Left ventricle myocardium inferior (tissue), 1 donor: ENCODE measurements around the gene CHEK2. TPM values are rescaled to one million over a fixed set of nuclear protein-coding genes. Genes with fewer than 3 reads are reported as not detected.
"Not testable (repeated sequence)": the region's sequence is repeated elsewhere in the genome, so short reads cannot be mapped to it uniquely, and the experiment has no call there.

Experiments used
- DNase-seq: peaks from one replicate; pipeline ENCODE4 v3.0.0-alpha.2; 2020
- H3K27ac ChIP-seq: fragments of 200-600 bp; replicated peaks from 2 replicates; pipeline ENCODE4 v1.8.0; 2021
- H3K27me3 ChIP-seq: fragments of 200-600 bp; 2 replicates; pipeline ENCODE4 v1.8.0; 2021; ENCODE audit warnings: low read depth
- H3K36me3 ChIP-seq: fragments of 200-600 bp; 2 replicates; pipeline ENCODE4 v1.8.0; 2021
- H3K4me1 ChIP-seq: fragments of 200-600 bp; 2 replicates; pipeline ENCODE4 v1.8.0; 2021
- H3K4me3 ChIP-seq: fragments of 200-600 bp; 2 replicates; pipeline ENCODE4 v1.8.0; 2021; ENCODE audit warnings: mild to moderate bottlenecking, moderate library complexity
- H3K9me3 ChIP-seq: fragments of 200-600 bp; replicated peaks from 2 replicates; pipeline ENCODE4 v1.8.0; 2021
- CTCF ChIP-seq: fragments of 200-600 bp; IDR thresholded peaks from 2 replicates; pipeline ENCODE4 v1.8.0; 2021; ENCODE audit warnings: antibody characterized with exemption, mild to moderate bottlenecking, borderline replicate concordance
- intact Hi-C: fragments of 100-400 bp; cut with micrococcal nuclease; formaldehyde crosslinking; loops from one replicate; pipeline ENCODE4 v1.11.0; 2022
- total RNA-seq: library from RNA; stranded (reverse); fragmentation: NEBNext Ultra II Directional; extraction: Animal tissue kit (Norgen Biotek cat#: 25700); gene quantifications from one replicate; pipeline ENCODE4 v1.2.1, GENCODE V29; 2021
- donor health status: DM: no; HTN: yes; CAD: no; lungs with severe emphysema.

Gene CHEK2
- total RNA-seq, 1 donor from 2014 or later: 2.5 TPM

- intact Hi-C loops: loop anchor here (10.0 kb wide), 1 partner anchor 745 kb away; no protein-coding TSS in a partner anchor
- peaks cover 16% of the 10 kb centered on the region for H3K4me1 ChIP-seq
Observed at GRCh38 chr22:28769394-28770085, 27.9 kb upstream of the CHEK2 start.

GRCh38 chr22:28768701-28769393, 27.2 kb upstream of the CHEK2 start:
- H3K9me3 ChIP-seq: peaks cover 5% of the 10 kb centered on the region
- peaks cover 9% of the 10 kb centered on the region for H3K4me1 ChIP-seq
- intact Hi-C loops: no loop called here
- TF ChIP-seq CTCF: no peak
- no peak overlapping the region for H3K27ac ChIP-seq
- H3K36me3 ChIP-seq: no peaks in the 10 kb centered on the region
- H3K27me3 ChIP-seq: no peaks in the 10 kb centered on the region
- H3K4me3 ChIP-seq: no peak overlapping the region
- DNase-seq: no peak

More at GRCh38 chr22:28769394-28770085, 27.9 kb upstream of the CHEK2 start:
- no peak for DNase-seq
- no peaks in the 10 kb centered on the region for H3K27me3 ChIP-seq
- no peak overlapping the region for H3K4me3 ChIP-seq
- TF ChIP-seq CTCF: no peak
- H3K9me3 ChIP-seq: peaks cover 5% of the 10 kb centered on the region
- H3K36me3 ChIP-seq: no peaks in the 10 kb centered on the region
- H3K27ac ChIP-seq: no peak overlapping the region

GRCh38 chr22:28766628-28767027, 25.0 kb upstream of the CHEK2 start:
- peaks cover 5% of the 10 kb centered on the region for H3K9me3 ChIP-seq
- TF ChIP-seq CTCF: no peak
- H3K27me3 ChIP-seq: no peaks in the 10 kb centered on the region
- H3K36me3 ChIP-seq: no peaks in the 10 kb centered on the region
- intact Hi-C loops: no loop called here
- no peaks in the 10 kb centered on the region for H3K4me1 ChIP-seq
- no peak overlapping the region for H3K4me3 ChIP-seq
- no peak for DNase-seq
- no peak overlapping the region for H3K27ac ChIP-seq

GRCh38 chr22:28762000-28762399, 20.4 kb upstream of the CHEK2 start:
- H3K4me1 ChIP-seq, H3K36me3 ChIP-seq, H3K27ac ChIP-seq, H3K27me3 ChIP-seq, H3K9me3 ChIP-seq, H3K4me3 ChIP-seq, intact Hi-C loops, DNase-seq: not testable (repeated sequence)

- DNase-seq: no peak
- no peak for TF ChIP-seq CTCF
- H3K27me3 ChIP-seq: no peaks in the 10 kb centered on the region
- no peak overlapping the region for H3K27ac ChIP-seq
- intact Hi-C loops: no loop called here
- H3K9me3 ChIP-seq: no peaks in the 10 kb centered on the region
- no peaks in the 10 kb centered on the region for H3K36me3 ChIP-seq
- H3K4me1 ChIP-seq: no peaks in the 10 kb centered on the region
- no peak overlapping the region for H3K4me3 ChIP-seq
Observed at GRCh38 chr22:28761449-28761755, 19.8 kb upstream of the CHEK2 start.

- H3K9me3 ChIP-seq: no peaks in the 10 kb centered on the region
- TF ChIP-seq CTCF: no peak
- H3K27me3 ChIP-seq: no peaks in the 10 kb centered on the region
- H3K4me3 ChIP-seq: no peak overlapping the region
- no peak for DNase-seq
- intact Hi-C loops: no loop called here
- no peaks in the 10 kb centered on the region for H3K36me3 ChIP-seq
- H3K4me1 ChIP-seq: no peaks in the 10 kb centered on the region
- H3K27ac ChIP-seq: no peak overlapping the region
Observed at GRCh38 chr22:28759861-28760560, 18.4 kb upstream of the CHEK2 start.

GRCh38 chr22:28754512-28754911, 12.9 kb upstream of the CHEK2 start:
- H3K9me3 ChIP-seq, DNase-seq, H3K27me3 ChIP-seq, H3K27ac ChIP-seq, H3K4me3 ChIP-seq, intact Hi-C loops: not testable (repeated sequence)
- Histone ChIP-seq H3K4me1 (peaks cover 11% of the 10 kb centered on the region), H3K36me3 (peaks cover 13% of the 10 kb centered on the region)
